Fibroblast of lung (primary cell): ENCODE measurements around the gene TMEM132D. TPM values are rescaled to one million over a fixed set of nuclear protein-coding genes. Genes with fewer than 3 reads are reported as not detected.

Source experiments
- DNase-seq, 2 donors: peaks; one replicate each; pipeline versions ENCODE4 v3.0.0 to v3.0.0-alpha.2; 2010; ENCODE audit warnings: low read depth in 2 of 2
- H2AFZ ChIP-seq: 2 replicates; pipeline ENCODE4 v1.5.1; 2012; ENCODE audit warnings: low read length, control low read depth, inconsistent platforms
- H3K27ac ChIP-seq: 2 replicates; pipeline ENCODE4 v1.5.1; 2011; ENCODE audit warnings: low read length, control low read depth; ENCODE audit not compliant: insufficient read depth
- H3K27me3 ChIP-seq: 2 replicates; pipeline ENCODE4 v1.5.1; 2011; ENCODE audit warnings: mild to moderate bottlenecking, low read length; ENCODE audit not compliant: control insufficient read depth, insufficient read depth
- H3K36me3 ChIP-seq: 2 replicates; pipeline ENCODE4 v1.5.1; 2011; ENCODE audit warnings: low read length; ENCODE audit not compliant: control insufficient read depth, insufficient read depth
- H3K4me1 ChIP-seq: 2 replicates; pipeline ENCODE4 v1.5.1; 2011; ENCODE audit warnings: low read length; ENCODE audit not compliant: control insufficient read depth, insufficient read depth; ENCODE audit errors: extremely low read depth
- H3K4me2 ChIP-seq: 2 replicates; pipeline ENCODE4 v1.5.1; 2011; ENCODE audit warnings: low read length, control low read depth; ENCODE audit not compliant: insufficient read depth; ENCODE audit errors: extremely low read depth
- H3K4me3 ChIP-seq, 4 experiments: fragments of 200-600 bp in 1 of 4; sonication (generic) in 1 of 4; replicated peaks in 1 of 4; 2 replicates each; pipeline ENCODE4 v1.5.1; 2011 to 2016; ENCODE audit warnings: low read length in 4 of 4, low read depth in 3 of 4, mild to moderate bottlenecking in 3 of 4, control low read depth in 2 of 4, inconsistent platforms in 1 of 4, mixed read lengths in 1 of 4; ENCODE audit not compliant: insufficient read depth in 1 of 4; ENCODE audit errors: control extremely low read depth in 1 of 4
- H3K79me2 ChIP-seq: 2 replicates; pipeline ENCODE4 v1.5.1; 2012; ENCODE audit warnings: mild to moderate bottlenecking, low read length, inconsistent platforms; ENCODE audit not compliant: control insufficient read depth, insufficient read depth
- H3K9ac ChIP-seq: 2 replicates; pipeline ENCODE4 v1.5.1; 2011; ENCODE audit warnings: mild to moderate bottlenecking, low read length, control low read depth; ENCODE audit not compliant: insufficient read depth
- H3K9me3 ChIP-seq: 2 replicates; pipeline ENCODE4 v1.5.1; 2012; ENCODE audit warnings: low read depth, low read length; ENCODE audit not compliant: control insufficient read depth, insufficient read depth
- H4K20me1 ChIP-seq: 2 replicates; pipeline ENCODE4 v1.5.1; 2011; ENCODE audit warnings: low read length; ENCODE audit not compliant: control insufficient read depth, insufficient read depth; ENCODE audit errors: extremely low read depth
- CTCF ChIP-seq, 2 donors: IDR thresholded peaks in 1 of 2; conservative IDR thresholded peaks in 1 of 2; 1 replicate in 1 of 2; 2 replicates in 1 of 2; pipeline ENCODE4 v1.5.1; 2011 to 2012; ENCODE audit warnings: low read length in 2 of 2, control low read depth in 1 of 2, inconsistent platforms in 1 of 2, low read depth in 1 of 2, mild to moderate bottlenecking in 1 of 2
- EZH2 ChIP-seq: IDR thresholded peaks from 2 replicates; pipeline ENCODE4 v1.5.1; 2012; ENCODE audit warnings: low read length, control low read depth, mild to moderate bottlenecking; ENCODE audit errors: missing control alignments
- polyA plus RNA-seq, 2 donors: library from polyadenylated mRNA; depleted of rRNA in 1 of 2; stranded (reverse) in 1 of 2; unstranded in 1 of 2; fragments of >200 nt; gene quantifications; 2 replicates each; pipeline ENCODE4 v1.2.1, GENCODE V29; 2011 to 2012; ENCODE audit warnings: missing spikeins in 1 of 2
- total RNA-seq: library from RNA; depleted of rRNA; stranded (reverse); fragments of >200 nt; gene quantifications from 2 replicates; pipeline ENCODE4 v1.2.1, GENCODE V29; 2014

The TMEM132D gene
- total and polyA plus RNA-seq, 2 donors (not counting 1 experiment from before 2014, with no cell fraction given): not detected

GRCh38 chr12:129162805-129163204 is 741.0 kb downstream of the TMEM132D start:
- Histone ChIP-seq H4K20me1 (no peaks in the 10 kb centered on the region), H3K27ac (no peak overlapping the region), H3K79me2 (no peaks in the 10 kb centered on the region), H3K4me2 (no peak overlapping the region), H3K36me3 (no peaks in the 10 kb centered on the region), H3K4me1 (no peaks in the 10 kb centered on the region), H3K9ac (no peak overlapping the region), H2AFZ (no peak overlapping the region), H3K27me3 (no peaks in the 10 kb centered on the region), H3K4me3 (no peak overlapping the region), H3K9me3 (no peaks in the 10 kb centered on the region)
- TF ChIP-seq EZH2: no peak
- TF ChIP-seq CTCF (conservative IDR thresholded peaks at IDR 0.05 in 1 of 2, IDR thresholded peaks at IDR 0.05 in 1 of 2; ENCODE audit: low read depth in 1 of 2, low read length in 2 of 2): no peak
- no peak for DNase-seq

GRCh38 chr12:129161511-129161910 is 742.3 kb downstream of the TMEM132D start:
- Histone ChIP-seq H3K27ac (no peak overlapping the region), H3K4me3 (no peak overlapping the region), H3K36me3 (no peaks in the 10 kb centered on the region), H4K20me1 (no peaks in the 10 kb centered on the region), H3K27me3 (no peaks in the 10 kb centered on the region), H3K4me2 (no peak overlapping the region), H3K4me1 (no peaks in the 10 kb centered on the region), H2AFZ (no peak overlapping the region), H3K9me3 (no peaks in the 10 kb centered on the region), H3K9ac (no peak overlapping the region), H3K79me2 (no peaks in the 10 kb centered on the region)
- DNase-seq: no peak
- TF ChIP-seq CTCF (conservative IDR thresholded peaks at IDR 0.05 in 1 of 2, IDR thresholded peaks at IDR 0.05 in 1 of 2; ENCODE audit: low read depth in 1 of 2, low read length in 2 of 2) (no peak), EZH2 (no peak)

- TF ChIP-seq EZH2 (no peak), CTCF (conservative IDR thresholded peaks at IDR 0.05 in 1 of 2, IDR thresholded peaks at IDR 0.05 in 1 of 2; ENCODE audit: low read depth in 1 of 2, low read length in 2 of 2) (no peak)
- Histone ChIP-seq H3K4me3 (no peak overlapping the region), H2AFZ (no peak overlapping the region)
Measured at GRCh38 chr12:129160282-129160681, 743.5 kb downstream of the TMEM132D start.

More at GRCh38 chr12:129160282-129160681, 743.5 kb downstream of the TMEM132D start:
- no peak for DNase-seq
- Histone ChIP-seq H3K9ac (no peak overlapping the region), H3K36me3 (no peaks in the 10 kb centered on the region), H3K9me3 (no peaks in the 10 kb centered on the region), H3K27me3 (no peaks in the 10 kb centered on the region), H3K79me2 (no peaks in the 10 kb centered on the region), H4K20me1 (no peaks in the 10 kb centered on the region), H3K4me2 (no peak overlapping the region), H3K4me1 (no peaks in the 10 kb centered on the region), H3K27ac (no peak overlapping the region)
